HepG2 (cell line): ENCODE measurements around the gene OPN1SW. TPM values are rescaled to one million over a fixed set of nuclear protein-coding genes. Genes with fewer than 3 reads are reported as not detected.

Experiments used
- ATAC-seq: fragments of 200-7000 bp; cut with Tn5 transposase; 3 replicates; pipeline ENCODE4 v1.9.1; 2020; ENCODE audit warnings: mild to moderate bottlenecking, moderate library complexity
- BruUV-seq: library from RNA; stranded (reverse); fragments of 400-500 nt; replicated peaks from 2 replicates; lab custom pipeline; 2021; lab: Mats Ljungman, UMichigan
- CTCF ChIA-PET: fragments of 300-600 bp; formaldehyde crosslinking; extraction: SDS; loops from one replicate; lab custom pipeline; 2021; ENCODE audit warnings: low total read pairs, inconsistent platforms, low intra/inter-chr PET ratio; lab: Yijun Ruan, JAX
- POLR2A ChIA-PET: fragments of 350-600 bp; sonication (Branson Sonifier 250); formaldehyde crosslinking; loops from one replicate; lab custom pipeline; 2020; ENCODE audit warnings: antibody characterized with exemption, inconsistent platforms; lab: Yijun Ruan, JAX
- DNase-seq: peaks from one replicate; pipeline ENCODE4 v3.0.0-alpha.2; 2015; ENCODE audit warnings: low spot score
- FAIRE-seq: peaks from 3 replicates; lab custom pipeline; 2011; peaks lifted over from hg19 to GRCh38; lab: Jason Lieb, UNC
- H2AFZ ChIP-seq: one replicate; pipeline ENCODE4 v1.6.1; 2011; ENCODE audit warnings: low read length, inconsistent platforms
- H3K27ac ChIP-seq: fragments of 300-600 bp; 3 replicates; pipeline ENCODE4 v1.8.0; 2011; ENCODE audit warnings: mixed run types, mild to moderate bottlenecking, mixed read lengths, low read length, inconsistent platforms; ENCODE audit not compliant: insufficient read depth; ENCODE audit errors: extremely low read length
- H3K27me3 ChIP-seq, 2 experiments: fragments of 200-600 bp in 1 of 2; 2 replicates in 1 of 2; 3 replicates in 1 of 2; pipeline versions ENCODE4 v1.6.0 to v1.8.0; 2011; ENCODE audit warnings: low read length in 2 of 2, mild to moderate bottlenecking in 2 of 2, moderate library complexity in 2 of 2, inconsistent platforms in 1 of 2; ENCODE audit not compliant: insufficient read depth in 2 of 2, control insufficient read depth in 1 of 2
- H3K36me3 ChIP-seq, 2 experiments: fragments of 200-600 bp in 1 of 2; replicated peaks in 1 of 2; 2 replicates in 1 of 2; 3 replicates in 1 of 2; pipeline versions ENCODE4 v1.5.1 to v1.8.0; 2011; ENCODE audit warnings: low read length in 2 of 2, inconsistent platforms in 1 of 2; ENCODE audit not compliant: insufficient read depth in 2 of 2, control insufficient read depth in 1 of 2
- H3K4me1 ChIP-seq: 2 replicates; pipeline ENCODE4 v1.5.1; 2012; ENCODE audit warnings: low read length, inconsistent platforms; ENCODE audit not compliant: insufficient read depth
- H3K4me2 ChIP-seq: 2 replicates; pipeline ENCODE4 v1.6.0; 2011; ENCODE audit warnings: low read depth, low read length, inconsistent platforms
- H3K4me3 ChIP-seq, 3 experiments: fragments of 200-600 bp in 1 of 3; sonication (generic), shearing (Covaris generic) in 1 of 3; replicated peaks in 1 of 3; 2 replicates each; pipeline ENCODE4 v1.5.1; 2011 to 2016; ENCODE audit warnings: low read length in 3 of 3, inconsistent platforms in 2 of 3, low read depth in 2 of 3, mild to moderate bottlenecking in 2 of 3, control low read depth in 1 of 3, mixed read lengths in 1 of 3; ENCODE audit not compliant: insufficient read depth in 1 of 3
- H3K79me2 ChIP-seq: one replicate; pipeline ENCODE4 v1.6.1; 2011; ENCODE audit warnings: low read length, inconsistent platforms; ENCODE audit not compliant: insufficient read depth
- H3K9ac ChIP-seq: 2 replicates; pipeline ENCODE4 v1.6.0; 2011; ENCODE audit warnings: mild to moderate bottlenecking, low read depth, low read length, inconsistent platforms; ENCODE audit not compliant: insufficient read depth
- H3K9me3 ChIP-seq: 2 replicates; pipeline ENCODE4 v1.5.1; 2012; ENCODE audit warnings: mild to moderate bottlenecking, low read length
- H4K20me1 ChIP-seq: 2 replicates; pipeline ENCODE4 v1.6.0; 2011; ENCODE audit warnings: inconsistent platforms, mild to moderate bottlenecking, low read length, moderate library complexity; ENCODE audit not compliant: insufficient read depth
- AHDC1 ChIP-seq: sonication (generic); formaldehyde crosslinking; IDR thresholded peaks from 2 replicates; pipeline ENCODE4 v1.5.1; 2020; ENCODE audit warnings: mild to moderate bottlenecking, missing genetic modification reagents, borderline replicate concordance
- AKAP8 ChIP-seq: sonication (generic); formaldehyde crosslinking; IDR thresholded peaks from 2 replicates; pipeline ENCODE4 v1.5.1; 2020; ENCODE audit warnings: mild to moderate bottlenecking, missing genetic modification reagents
- CBX1 ChIP-seq: IDR thresholded peaks from one replicate; pipeline ENCODE4 v1.6.1; 2016; ENCODE audit warnings: antibody characterized with exemption, low read depth
- CSRNP1 ChIP-seq: sonication (generic); formaldehyde crosslinking; IDR thresholded peaks from 2 replicates; pipeline ENCODE4 v1.8.1; 2023; ENCODE audit warnings: mild to moderate bottlenecking, missing genetic modification reagents
- DMAP1 ChIP-seq: IDR thresholded peaks from 2 replicates; pipeline ENCODE4 v1.6.1; 2016
- ETS1 ChIP-seq: sonication (generic); formaldehyde crosslinking; IDR thresholded peaks from 2 replicates; pipeline ENCODE4 v1.4.0; 2020; ENCODE audit warnings: missing genetic modification reagents
- ETV6 ChIP-seq: sonication (generic); formaldehyde crosslinking; conservative IDR thresholded peaks from 2 replicates; pipeline ENCODE4 v1.4.0; 2020; ENCODE audit warnings: missing genetic modification reagents
- FOXA1 ChIP-seq, 2 experiments: fragments of 450-650 bp in 1 of 2; sonication (generic) in 1 of 2; formaldehyde crosslinking in 1 of 2; IDR thresholded peaks; 2 replicates each; pipeline versions ENCODE4 v1.4.0 to v1.6.1; 2016 to 2020; ENCODE audit warnings: missing genetic modification reagents in 1 of 2
- MTF2 ChIP-seq: sonication (generic); formaldehyde crosslinking; IDR thresholded peaks from 2 replicates; pipeline ENCODE4 v1.5.0; 2020; ENCODE audit warnings: missing genetic modification reagents, borderline replicate concordance
- POLR2AphosphoS5 ChIP-seq: IDR thresholded peaks from 2 replicates; pipeline ENCODE4 v1.6.1; 2012; ENCODE audit warnings: low read depth, low read length
- REXO4 ChIP-seq: sonication (generic); formaldehyde crosslinking; IDR thresholded peaks from 2 replicates; pipeline ENCODE4 v1.8.0; 2022; ENCODE audit warnings: missing genetic modification reagents, mild to moderate bottlenecking, borderline replicate concordance
- ZNF619 ChIP-seq: sonication (generic); formaldehyde crosslinking; IDR thresholded peaks from 2 replicates; pipeline ENCODE4 v1.4.0; 2020; ENCODE audit warnings: mild to moderate bottlenecking, missing genetic modification reagents
- ZNF777 ChIP-seq: sonication (generic); formaldehyde crosslinking; IDR thresholded peaks from 2 replicates; pipeline ENCODE4 v1.4.0; 2020; ENCODE audit warnings: missing genetic modification reagents
- ZSCAN9 ChIP-seq: IDR thresholded peaks from 2 replicates; pipeline ENCODE4 v1.6.1; 2016; ENCODE audit warnings: borderline replicate concordance
- WGBS: methylation state at CpG from one replicate; pipeline ENCODE4 v1.1.6; 2017; ENCODE audit warnings: low lambda C conversion rate; 5-methylcytosine and 5-hydroxymethylcytosine counted together
- in situ Hi-C: cut with HindIII; loops from 2 replicates; pipeline ENCODE4 v1.10.0; 2017; ENCODE audit warnings: low pct_unique_long_range_greater_than_20kb; ENCODE audit not compliant: extremely low pct_ligation_motif_present
- intact Hi-C: fragments of 100-400 bp; cut with micrococcal nuclease; formaldehyde crosslinking; loops from one replicate; pipeline ENCODE4 v1.10.0; 2022; ENCODE audit not compliant: unreplicated experiment
- polyA plus RNA-seq, 8 experiments: library from polyadenylated mRNA; depleted of rRNA in 3 of 8; stranded (reverse) in 7 of 8; unstranded in 1 of 8; fragments of >200 nt; fragmentation: Illumina TruSeq in 4 of 8; extraction: Trizol in 4 of 8; gene quantifications; 2 replicates each; pipeline versions ENCODE4 v1.2.1 to v1.2.3, GENCODE V29; 2011 to 2016; ENCODE audit warnings: low read depth in 4 of 8, missing spikeins in 1 of 8, mixed read lengths in 1 of 8; ENCODE audit not compliant: insufficient read depth in 1 of 8
- total RNA-seq, 5 experiments: library from RNA; depleted of rRNA; stranded (reverse); fragments of >200 nt; fragmentation: Illumina TruSeq; extraction: Trizol; gene quantifications; 2 replicates each; pipeline ENCODE4 v1.2.3, GENCODE V29; 2016; ENCODE audit warnings: low read depth in 1 of 5

Gene OPN1SW
- total and polyA plus RNA-seq, 2 of the 13 experiments (the other 11 are each of a cell fraction or from before 2014, with no cell fraction given) = not detected

GRCh38 chr7:128727239-128727638, 48.4 kb downstream of the OPN1SW start:
- WGBS = 53% methylated on average over 4 of the region's 4 CpGs
- Histone ChIP-seq H4K20me1 (no peaks in the 10 kb centered on the region), H3K9ac (no peak overlapping the region), H3K4me1 (peaks cover 8% of the 10 kb centered on the region), H3K27me3 (peaks cover 0 to 25% of the 10 kb centered on the region in 2 experiments; a peak in 3 of 5 replicates), H3K4me3 (no peak overlapping the region), H3K4me2 (no peak overlapping the region), H3K36me3 (no peaks in the 10 kb centered on the region), H3K9me3 (no peaks in the 10 kb centered on the region), H3K79me2 (no peaks in the 10 kb centered on the region)
- in situ Hi-C loops = no loop called here
- intact Hi-C loops = no loop called here
- DNase-seq = no peak
- no TSS peak for BruUV-seq
- CTCF ChIA-PET = no interaction called here
- no peak for ATAC-seq
- TF ChIP-seq ZNF777 (no peak), MTF2 (no peak), POLR2AphosphoS5 (no peak), ETV6 (CRISPR knock-in tag) (no peak), CBX1 (no peak), FOXA1 (IDR thresholded peaks at IDR 0.05) (no peak), FOXA1 (CRISPR knock-in tag; IDR thresholded peaks at IDR 0.05) (no peak), ZNF619 (CRISPR knock-in tag) (no peak), AKAP8 (CRISPR knock-in tag) (no peak), DMAP1 (CRISPR knock-in tag) (no peak), ZSCAN9 (no peak), AHDC1 (CRISPR knock-in tag) (no peak), ETS1 (CRISPR knock-in tag) (no peak), CSRNP1 (CRISPR knock-in tag) (no peak), REXO4 (CRISPR knock-in tag) (no peak)
- TF ChIP-seq, all 625 proteins: peak for 0
- H2AFZ ChIP-seq = no peak overlapping the region
- POLR2A ChIA-PET = no interaction called here
- no peak overlapping the region for H3K27ac ChIP-seq
- no peak for FAIRE-seq
